Pons (tissue), 1 donor: Measurements from ENCODE around the gene FOSL2.

Experiments used
- DNase-seq: peaks from one replicate; pipeline ENCODE4 v3.0.0-alpha.2; 2016; ENCODE audit warnings: low spot score

The FOSL2 gene

GRCh38 chr2:28395334-28396061 lies 2.8 kb downstream of the FOSL2 start:
- no peak for DNase-seq

- no peak for DNase-seq
Measured at GRCh38 chr2:28397043-28397381, 4.4 kb downstream of the FOSL2 start.

- DNase-seq, result no peak
Measured at GRCh38 chr2:28398101-28398834, 5.6 kb downstream of the FOSL2 start.

GRCh38 chr2:28399289-28399688 lies 6.6 kb downstream of the FOSL2 start:
- DNase-seq, result no peak

GRCh38 chr2:28399956-28400355 lies 7.3 kb downstream of the FOSL2 start:
- no peak for DNase-seq

GRCh38 chr2:28400419-28400818 lies 7.8 kb downstream of the FOSL2 start:
- DNase-seq, result no peak

- no peak for DNase-seq
Measured at GRCh38 chr2:28400921-28401320, 8.3 kb downstream of the FOSL2 start.

- DNase-seq, result no peak
Measured at GRCh38 chr2:28401411-28401810, 8.8 kb downstream of the FOSL2 start.

GRCh38 chr2:28401948-28402550 lies 9.4 kb downstream of the FOSL2 start:
- no peak for DNase-seq

GRCh38 chr2:28403370-28403956 lies 10.8 kb downstream of the FOSL2 start:
- DNase-seq, result no peak

- no peak for DNase-seq
Measured at GRCh38 chr2:28404086-28404485, 11.4 kb downstream of the FOSL2 start.

GRCh38 chr2:28405537-28405936 lies 12.9 kb downstream of the FOSL2 start:
- DNase-seq, result no peak

- no peak for DNase-seq
Measured at GRCh38 chr2:28406276-28407096, 13.8 kb downstream of the FOSL2 start.

- DNase-seq, result no peak
Measured at GRCh38 chr2:28407131-28407975, 14.7 kb downstream of the FOSL2 start.

GRCh38 chr2:28407976-28408690 lies 15.5 kb downstream of the FOSL2 start:
- no peak for DNase-seq

- DNase-seq, result no peak
Measured at GRCh38 chr2:28408764-28409599, 16.3 kb downstream of the FOSL2 start.

- no peak for DNase-seq
Measured at GRCh38 chr2:28411166-28411755, 18.6 kb downstream of the FOSL2 start.

GRCh38 chr2:28411956-28412609 lies 19.4 kb downstream of the FOSL2 start:
- no peak for DNase-seq
